Mesendoderm (in vitro differentiated cells): ENCODE data around the gene PAX9.

ENCODE experiments used
- DNase-seq: peaks from one replicate; pipeline ENCODE4 v3.0.0; 2013
- H2AK5ac ChIP-seq: 2 replicates; pipeline ENCODE4 v1.6.1; 2013; ENCODE audit warnings: low read length, inconsistent platforms
- H2BK120ac ChIP-seq: 2 replicates; pipeline ENCODE4 v1.6.1; 2013; ENCODE audit warnings: low read depth, mild to moderate bottlenecking, low read length, moderate library complexity, mixed read lengths
- H2BK15ac ChIP-seq: replicated peaks from 2 replicates; pipeline ENCODE4 v1.6.1; 2013; ENCODE audit warnings: low read depth, mild to moderate bottlenecking, moderate library complexity
- H2BK5ac ChIP-seq: 2 replicates; pipeline ENCODE4 v1.6.1; 2013; ENCODE audit warnings: low read length, inconsistent platforms
- H3K18ac ChIP-seq: 2 replicates; pipeline ENCODE4 v1.6.1; 2013; ENCODE audit warnings: mild to moderate bottlenecking, low read length, mixed read lengths
- H3K23ac ChIP-seq: one replicate; pipeline ENCODE4 v1.6.1; 2013; ENCODE audit warnings: low read length
- H3K27ac ChIP-seq: 2 replicates; pipeline ENCODE4 v1.5.1; 2013; ENCODE audit warnings: low read depth, mild to moderate bottlenecking, inconsistent platforms, low read length, moderate library complexity
- H3K27me3 ChIP-seq: 2 replicates; pipeline ENCODE4 v1.6.1; 2013; ENCODE audit warnings: low read length, control low read depth, mild to moderate bottlenecking, inconsistent platforms; ENCODE audit not compliant: insufficient read depth, poor library complexity
- H3K36me3 ChIP-seq: 2 replicates; pipeline ENCODE4 v1.6.1; 2013; ENCODE audit warnings: low read length, inconsistent platforms; ENCODE audit not compliant: control insufficient read depth, insufficient read depth
- H3K4ac ChIP-seq: one replicate; pipeline ENCODE4 v1.6.1; 2013; ENCODE audit warnings: low read depth, mild to moderate bottlenecking, low read length, moderate library complexity
- H3K4me1 ChIP-seq: 2 replicates; pipeline ENCODE4 v1.6.1; 2013; ENCODE audit warnings: low read depth, low read length, inconsistent platforms; ENCODE audit not compliant: control insufficient read depth
- H3K4me2 ChIP-seq: 2 replicates; pipeline ENCODE4 v1.6.1; 2013; ENCODE audit warnings: low read length
- H3K4me3 ChIP-seq: 2 replicates; pipeline ENCODE4 v1.5.1; 2013; ENCODE audit warnings: mild to moderate bottlenecking, low read length
- H3K56ac ChIP-seq: one replicate; pipeline ENCODE4 v1.6.1; 2013; ENCODE audit warnings: low read length
- H3K79me1 ChIP-seq: 2 replicates; pipeline ENCODE4 v1.6.1; 2013; ENCODE audit warnings: low read length, inconsistent platforms
- H3K79me2 ChIP-seq: 2 replicates; pipeline ENCODE4 v1.6.1; 2013; ENCODE audit warnings: mild to moderate bottlenecking, low read length; ENCODE audit not compliant: control insufficient read depth, insufficient read depth
- H3K9ac ChIP-seq: 2 replicates; pipeline ENCODE4 v1.6.1; 2013; ENCODE audit warnings: low read length, inconsistent platforms
- H4K5ac ChIP-seq: one replicate; pipeline ENCODE4 v1.6.1; 2013; ENCODE audit warnings: low read length
- H4K8ac ChIP-seq: one replicate; pipeline ENCODE4 v1.6.1; 2013; ENCODE audit warnings: low read depth, mild to moderate bottlenecking, control low read depth, low read length, moderate library complexity
- WGBS: extraction: QIAGEN DNeasy Blood & Tissue Kit; methylation state at CpG from one replicate; pipeline ENCODE4 v1.1.7; 2013; ENCODE audit warnings: low lambda C conversion rate, missing lambda C conversion rate; ENCODE audit not compliant: insufficient coverage; ENCODE audit errors: extremely low coverage; 5-methylcytosine and 5-hydroxymethylcytosine counted together

PAX9 gene

DNA sequence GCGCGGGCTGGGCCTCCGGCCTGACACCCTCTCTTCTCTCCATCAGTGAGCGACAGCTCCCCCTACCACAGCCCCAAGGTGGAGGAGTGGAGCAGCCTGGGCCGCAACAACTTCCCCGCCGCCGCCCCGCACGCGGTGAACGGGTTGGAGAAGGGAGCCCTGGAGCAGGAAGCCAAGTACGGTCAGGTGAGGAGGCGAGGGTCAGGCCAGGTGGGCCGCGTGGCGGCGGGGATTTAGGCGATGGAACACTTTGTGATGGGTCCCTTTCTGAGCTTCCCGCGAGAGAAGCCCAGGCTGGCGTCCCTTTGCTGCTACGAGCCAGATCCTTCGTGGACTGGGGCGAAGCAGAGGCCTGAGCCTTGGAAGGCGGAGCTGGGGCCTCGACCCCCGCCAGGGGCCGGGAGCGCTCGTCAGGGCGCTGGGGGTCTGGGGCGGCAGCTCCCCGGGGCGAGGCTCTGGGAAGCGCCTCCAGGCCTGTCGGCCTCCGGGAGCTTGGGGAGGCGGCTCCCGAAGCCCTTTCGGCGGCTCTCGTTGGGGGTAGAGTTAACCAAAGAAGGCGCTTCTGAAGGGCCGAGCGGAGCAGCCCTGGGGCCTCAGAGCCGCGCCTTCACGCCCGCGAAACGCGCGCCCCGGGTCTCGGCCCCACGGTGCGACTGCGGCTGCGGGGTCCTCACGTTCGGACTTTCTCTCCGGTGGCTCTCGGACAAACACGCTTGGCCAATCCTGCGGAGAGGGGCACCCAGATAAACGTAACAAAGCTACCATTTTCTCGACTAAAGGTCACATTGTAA, 5.0 kb downstream of the PAX9 start:
- Histone ChIP-seq H2BK15ac (no peak overlapping the region), H2AK5ac (no peak overlapping the region)

DNA sequence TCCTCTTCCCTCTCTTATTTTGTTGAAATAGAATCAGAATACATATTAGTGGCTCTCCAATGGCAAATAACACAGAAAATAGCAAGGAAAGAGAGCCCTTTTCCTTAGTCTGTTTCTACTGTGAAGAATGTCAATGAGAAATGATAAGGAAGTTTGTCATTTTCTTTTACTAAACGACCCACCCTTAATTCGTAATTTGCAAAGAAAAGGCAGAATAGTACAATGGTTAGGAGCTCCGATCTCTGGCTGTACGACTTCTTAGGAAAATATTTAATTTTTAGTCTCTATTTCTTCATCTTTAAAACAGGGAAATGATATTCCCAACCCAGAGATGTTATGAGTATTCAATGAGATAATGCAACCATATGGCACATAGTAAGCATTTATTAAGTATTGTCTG, 6.0 kb downstream of the PAX9 start:
- no peaks in the 10 kb centered on the region for H3K79me2 ChIP-seq
- H2BK5ac ChIP-seq, result no peak overlapping the region
- H3K18ac ChIP-seq, result no peak overlapping the region
- H3K4me1 ChIP-seq, result peaks cover 2% of the 10 kb centered on the region
- no peak for DNase-seq
- H3K56ac ChIP-seq, result no peak overlapping the region
- H2BK15ac ChIP-seq, result no peak overlapping the region
- no CpG with 5 or more reads among the region's 4 CpGs for WGBS
- no peak overlapping the region for H2BK120ac ChIP-seq
- H3K36me3 ChIP-seq, result no peaks in the 10 kb centered on the region
- no peak overlapping the region for H2AK5ac ChIP-seq
- H3K9ac ChIP-seq, result no peak overlapping the region
- no peak overlapping the region for H4K5ac ChIP-seq
- H3K4me2 ChIP-seq, result no peak overlapping the region
- H3K27me3 ChIP-seq, result peaks cover 31% of the 10 kb centered on the region
- no peak overlapping the region for H3K4me3 ChIP-seq
- H3K23ac ChIP-seq, result no peak overlapping the region
- H3K79me1 ChIP-seq, result no peaks in the 10 kb centered on the region
- H3K4ac ChIP-seq, result no peak overlapping the region
- no peak overlapping the region for H4K8ac ChIP-seq
- no peak overlapping the region for H3K27ac ChIP-seq

More for the DNA sequence above, 5.0 kb downstream of the PAX9 start:
- Histone ChIP-seq H3K27me3 (peaks cover 34% of the 10 kb centered on the region), H2BK5ac (no peak overlapping the region), H3K79me2 (no peaks in the 10 kb centered on the region), H3K27ac (no peak overlapping the region), H3K79me1 (no peaks in the 10 kb centered on the region), H3K18ac (peak overlapping the region; percentile 18), H4K8ac (no peak overlapping the region), H3K56ac (peak overlapping the region; percentile 81), H3K4me3 (peak overlapping the region; percentile 24), H3K9ac (peak overlapping the region; percentile 59), H3K4me1 (peaks cover 2% of the 10 kb centered on the region), H4K5ac (no peak overlapping the region), H3K23ac (no peak overlapping the region), H3K4ac (no peak overlapping the region), H3K4me2 (peak overlapping the region; percentile 90), H2BK120ac (no peak overlapping the region), H3K36me3 (no peaks in the 10 kb centered on the region)
- DNase-seq, result peak; percentile 65
- WGBS, result no CpG with 5 or more reads among the region's 68 CpGs

DNA sequence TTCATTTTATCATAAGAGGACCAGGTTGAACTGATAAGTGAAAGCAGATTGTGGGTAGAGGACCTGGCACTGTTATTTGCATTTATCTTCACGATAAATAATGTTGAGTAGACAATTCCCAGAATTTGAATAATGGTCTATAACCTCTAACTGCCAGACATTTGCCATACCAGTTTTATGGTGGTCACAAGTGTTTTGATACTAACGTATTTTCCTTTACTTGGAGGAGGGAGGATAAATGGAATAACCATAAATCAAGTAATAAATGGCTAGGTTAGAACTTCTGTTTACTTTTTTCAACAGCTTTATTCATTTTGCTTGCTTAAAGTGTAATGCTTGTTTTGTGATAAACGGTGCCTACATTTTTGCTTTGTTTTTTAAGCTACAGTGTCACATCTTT, 9.5 kb downstream of the PAX9 start:
- Histone ChIP-seq H2BK15ac (no peak overlapping the region), H3K4me3 (no peak overlapping the region), H3K18ac (no peak overlapping the region), H2BK120ac (no peak overlapping the region), H3K36me3 (no peaks in the 10 kb centered on the region), H4K8ac (no peak overlapping the region), H3K56ac (no peak overlapping the region), H2AK5ac (no peak overlapping the region), H3K79me2 (no peaks in the 10 kb centered on the region), H3K23ac (no peak overlapping the region), H3K4ac (no peak overlapping the region), H3K27ac (no peak overlapping the region), H3K79me1 (no peaks in the 10 kb centered on the region), H3K9ac (no peak overlapping the region), H3K27me3 (peaks cover 6% of the 10 kb centered on the region), H2BK5ac (no peak overlapping the region), H4K5ac (no peak overlapping the region), H3K4me2 (no peak overlapping the region), H3K4me1 (peaks cover 2% of the 10 kb centered on the region)
- WGBS, result no CpG with 5 or more reads among the region's 3 CpGs
- DNase-seq, result no peak

DNA sequence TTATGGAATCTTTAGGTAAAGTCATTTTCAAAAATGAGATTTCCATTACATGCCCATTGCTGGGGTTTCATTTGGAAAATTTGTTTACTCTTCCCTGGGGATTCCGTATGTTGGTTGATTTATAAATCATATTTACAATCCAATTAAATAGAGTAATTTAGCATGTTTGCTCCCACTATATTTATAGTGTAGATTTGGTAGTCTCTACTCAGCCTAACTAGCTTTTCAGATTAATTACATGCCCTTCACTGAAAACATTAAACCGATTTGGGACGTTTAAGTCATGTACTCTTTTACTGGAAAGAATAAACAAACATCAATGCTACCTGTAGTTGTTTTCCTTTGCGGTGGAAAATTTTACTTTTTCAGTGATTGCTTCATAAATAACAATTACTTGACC, 10.4 kb downstream of the PAX9 start:
- Histone ChIP-seq H3K4ac (no peak overlapping the region), H4K5ac (no peak overlapping the region), H4K8ac (no peak overlapping the region), H3K4me3 (no peak overlapping the region), H3K18ac (no peak overlapping the region), H2AK5ac (no peak overlapping the region), H3K9ac (no peak overlapping the region), H3K4me1 (peaks cover 4% of the 10 kb centered on the region), H2BK120ac (no peak overlapping the region), H3K23ac (no peak overlapping the region), H3K27me3 (peaks cover 2% of the 10 kb centered on the region), H3K4me2 (no peak overlapping the region), H3K79me1 (no peaks in the 10 kb centered on the region), H3K36me3 (no peaks in the 10 kb centered on the region), H3K56ac (no peak overlapping the region), H3K27ac (no peak overlapping the region), H2BK15ac (no peak overlapping the region), H2BK5ac (no peak overlapping the region), H3K79me2 (no peaks in the 10 kb centered on the region)
- no CpG with 5 or more reads among the region's 4 CpGs for WGBS
- no peak for DNase-seq

DNA sequence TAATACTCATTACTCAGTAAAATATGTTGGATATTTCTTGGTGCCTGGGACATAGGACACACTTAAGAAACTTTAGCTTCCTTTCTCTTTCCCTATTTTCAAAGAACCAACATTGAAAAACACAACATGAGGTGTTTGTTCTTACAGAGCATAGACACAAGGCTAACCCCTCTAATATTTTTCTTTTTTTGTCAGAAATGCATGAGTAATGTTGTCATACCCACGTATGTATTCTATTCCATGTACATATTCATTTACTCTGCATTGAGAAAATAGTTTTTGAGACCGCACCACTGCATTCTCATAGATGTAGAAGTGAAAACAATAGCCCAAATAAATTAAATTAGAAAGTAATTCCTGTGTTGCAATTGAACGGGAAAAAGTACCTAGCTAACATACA, 13.0 kb downstream of the PAX9 start:
- Histone ChIP-seq H3K27me3 (no peaks in the 10 kb centered on the region), H3K79me2 (no peaks in the 10 kb centered on the region), H2BK15ac (no peak overlapping the region), H3K4me1 (peaks cover 4% of the 10 kb centered on the region), H3K4me2 (no peak overlapping the region), H2AK5ac (no peak overlapping the region), H3K9ac (no peak overlapping the region), H3K4ac (no peak overlapping the region), H3K79me1 (no peaks in the 10 kb centered on the region), H3K27ac (no peak overlapping the region), H3K36me3 (no peaks in the 10 kb centered on the region), H2BK120ac (no peak overlapping the region), H2BK5ac (no peak overlapping the region), H3K18ac (no peak overlapping the region), H3K4me3 (no peak overlapping the region), H3K56ac (no peak overlapping the region), H3K23ac (no peak overlapping the region), H4K5ac (no peak overlapping the region), H4K8ac (no peak overlapping the region)
- no peak for DNase-seq
- WGBS, result no CpG with 5 or more reads among the region's 3 CpGs

DNA sequence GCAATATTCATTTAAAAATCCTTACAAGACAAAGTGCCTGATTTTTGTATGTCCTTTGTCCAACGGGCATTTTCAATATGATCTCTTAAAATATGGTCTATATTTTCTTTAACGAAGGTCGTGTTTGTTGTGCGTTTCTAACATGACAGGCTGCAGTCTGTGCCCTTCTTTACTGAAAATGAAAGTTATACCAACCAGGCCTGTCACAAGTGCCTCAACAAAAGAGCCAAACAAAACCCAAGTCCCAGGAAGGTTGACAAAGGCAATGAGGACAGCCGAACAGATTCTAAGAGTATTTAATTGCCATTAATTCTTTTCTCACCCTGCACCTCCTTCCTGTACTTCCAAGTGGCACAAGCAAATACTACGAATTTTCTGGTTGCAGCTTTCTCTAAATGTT, 13.9 kb downstream of the PAX9 start:
- no peak overlapping the region for H3K56ac ChIP-seq
- no peak overlapping the region for H4K8ac ChIP-seq
- no peak overlapping the region for H3K23ac ChIP-seq
- no peak overlapping the region for H2BK120ac ChIP-seq
- no peak for DNase-seq
- H3K4me3 ChIP-seq, result no peak overlapping the region
- H3K27ac ChIP-seq, result no peak overlapping the region
- H3K4me2 ChIP-seq, result no peak overlapping the region
- WGBS, result no CpG with 5 or more reads among the region's 6 CpGs
- no peaks in the 10 kb centered on the region for H3K79me2 ChIP-seq
- no peak overlapping the region for H2BK15ac ChIP-seq
- H3K4me1 ChIP-seq, result peaks cover 4% of the 10 kb centered on the region
- H2AK5ac ChIP-seq, result no peak overlapping the region
- H3K27me3 ChIP-seq, result no peaks in the 10 kb centered on the region
- H4K5ac ChIP-seq, result no peak overlapping the region
- peak overlapping the region; percentile 51 for H3K18ac ChIP-seq
- H3K4ac ChIP-seq, result no peak overlapping the region
- H3K9ac ChIP-seq, result no peak overlapping the region
- H2BK5ac ChIP-seq, result no peak overlapping the region
- H3K79me1 ChIP-seq, result no peaks in the 10 kb centered on the region
- H3K36me3 ChIP-seq, result no peaks in the 10 kb centered on the region
